K562 (cell line): ENCODE measurements around the gene LTBP4. TPM values are rescaled to one million over a fixed set of nuclear protein-coding genes. Genes with fewer than 3 reads are reported as not detected.

Experiments used
- ELF1 ChIP-seq: fragments of 200-800 bp; sonication (Bioruptor generic); IDR thresholded peaks from 2 replicates; pipeline ENCODE4 v1.6.1; 2016; ENCODE audit warnings: missing genetic modification characterization, missing compliant biosample characterization
- ERF ChIP-seq: fragments of 450-650 bp; formaldehyde crosslinking; IDR thresholded peaks from 2 replicates; pipeline ENCODE4 v1.4.0; 2020; ENCODE audit warnings: mild to moderate bottlenecking, mixed read lengths
- EWSR1 ChIP-seq: fragments of 450-650 bp; IDR thresholded peaks from 2 replicates; pipeline ENCODE4 v1.6.1; 2018; ENCODE audit warnings: borderline replicate concordance, mild to moderate bottlenecking, low read depth, moderate library complexity; ENCODE audit not compliant: partially characterized antibody
- FOXM1 ChIP-seq, 2 experiments: fragments of 450-650 bp in 1 of 2; sonication (generic) in 1 of 2; formaldehyde crosslinking in 1 of 2; IDR thresholded peaks; 2 replicates each; pipeline versions ENCODE4 v1.6.1 to v1.9.0; 2017 to 2022; ENCODE audit warnings: low read depth in 2 of 2, mild to moderate bottlenecking in 2 of 2, missing genetic modification reagents in 1 of 2, moderate library complexity in 1 of 2
- MTA3 ChIP-seq: fragments of 450-650 bp; formaldehyde crosslinking; IDR thresholded peaks from 2 replicates; pipeline ENCODE4 v1.6.1; 2017; ENCODE audit warnings: mild to moderate bottlenecking, borderline replicate concordance
- PHF20 ChIP-seq: fragments of 450-650 bp; IDR thresholded peaks from 2 replicates; pipeline ENCODE4 v1.6.1; 2018; ENCODE audit not compliant: partially characterized antibody
- SP2 ChIP-seq: IDR thresholded peaks from 2 replicates; pipeline ENCODE4 v1.6.1; 2011; ENCODE audit warnings: mild to moderate bottlenecking, low read depth, low read length, moderate library complexity; ENCODE audit not compliant: poor library complexity, severe bottlenecking; ENCODE audit errors: extremely low read depth
- SREBF2 ChIP-seq: sonication (generic); formaldehyde crosslinking; IDR thresholded peaks from 2 replicates; pipeline ENCODE4 v1.4.0; 2020; ENCODE audit warnings: mild to moderate bottlenecking, missing genetic modification reagents
- TBP ChIP-seq: optimal IDR thresholded peaks from 2 replicates; pipeline ENCODE3; 2011; ENCODE audit warnings: low read depth, low read length, improper control_type of control experiment
- ZBED1 ChIP-seq: IDR thresholded peaks from 2 replicates; pipeline ENCODE4 v1.6.1; 2014
- ZBTB7A ChIP-seq: IDR thresholded peaks from 2 replicates; pipeline ENCODE4 v1.6.1; 2011; ENCODE audit warnings: low read depth, mild to moderate bottlenecking, low read length, moderate library complexity, borderline replicate concordance; ENCODE audit not compliant: control insufficient read depth
- ZKSCAN8 ChIP-seq: fragments of 200-800 bp; sonication (Bioruptor generic); IDR thresholded peaks from 2 replicates; pipeline ENCODE4 v1.6.1; 2016; ENCODE audit warnings: missing genetic modification characterization, missing compliant biosample characterization
- ZNF778 ChIP-seq: fragments of 450-650 bp; formaldehyde crosslinking; IDR thresholded peaks from 2 replicates; pipeline ENCODE4 v1.4.0; 2020; ENCODE audit warnings: mild to moderate bottlenecking, moderate library complexity
- polyA plus RNA-seq, 8 experiments: library from polyadenylated mRNA; depleted of rRNA in 4 of 8; stranded (reverse) in 5 of 8; unstranded in 3 of 8; fragments of >200 nt; fragmentation: Nextera tagmentation in 2 of 8; fragmentation: Illumina TruSeq in 1 of 8; extraction: Ambion mirVana in 2 of 8; extraction: Trizol in 1 of 8; gene quantifications; 2 replicates each; pipeline versions ENCODE4 v1.2.1 to v1.2.3, GENCODE V29; 2011 to 2014; ENCODE audit warnings: inconsistent platforms in 1 of 8, missing spikeins in 1 of 8
- total RNA-seq, 7 experiments: library from RNA; depleted of rRNA in 6 of 7; stranded (reverse); fragments of >200 nt in 6 of 7; fragmentation: Illumina TruSeq in 2 of 7; extraction: Trizol in 2 of 7; gene quantifications; 2 replicates each; pipeline versions ENCODE4 v1.2.1 to v1.2.3, GENCODE V29; 2011 to 2021; ENCODE audit warnings: low replicate concordance in 1 of 7
- TF ChIP-seq, protein P1 (sequence below): conservative IDR thresholded peaks from 2 replicates; pipeline ENCODE4 v1.6.1; 2011; ENCODE audit warnings: low read depth, mild to moderate bottlenecking, low read length; ENCODE audit not compliant: control insufficient read depth
- TF ChIP-seq, protein P2 (sequence below): fragments of 450-650 bp; formaldehyde crosslinking; IDR thresholded peaks from 2 replicates; pipeline ENCODE4 v1.4.0; 2020; ENCODE audit warnings: mild to moderate bottlenecking, moderate library complexity
- TF ChIP-seq, protein P3 (sequence below): sonication (generic); formaldehyde crosslinking; IDR thresholded peaks from 2 replicates; pipeline ENCODE4 v1.8.0; 2022; ENCODE audit warnings: missing genetic modification reagents, mild to moderate bottlenecking, borderline replicate concordance
- TF ChIP-seq, protein P4 (sequence below), 2 experiments: fragments of 250-450 bp in 1 of 2; fragments of 450-650 bp in 1 of 2; sonication (Bioruptor Pico) in 1 of 2; IDR thresholded peaks; 2 replicates each; pipeline versions ENCODE4 v1.6.1 to v1.8.0; 2016 to 2021; ENCODE audit warnings: mild to moderate bottlenecking in 2 of 2, moderate library complexity in 2 of 2, missing compliant biosample characterization in 1 of 2, missing genetic modification characterization in 1 of 2
- TF ChIP-seq, protein P5 (sequence below): fragments of 450-650 bp; IDR thresholded peaks from 2 replicates; pipeline ENCODE4 v1.6.1; 2017; ENCODE audit warnings: mild to moderate bottlenecking, moderate library complexity
- TF ChIP-seq, protein P6 (sequence below), 2 experiments: fragments of 450-650 bp in 1 of 2; sonication (generic) in 1 of 2; formaldehyde crosslinking in 1 of 2; IDR thresholded peaks in 1 of 2; conservative IDR thresholded peaks in 1 of 2; 2 replicates each; pipeline versions ENCODE4 v1.6.1 to v1.8.1; 2016 to 2023; ENCODE audit warnings: mild to moderate bottlenecking in 2 of 2, moderate library complexity in 2 of 2, inconsistent platforms in 1 of 2, missing genetic modification reagents in 1 of 2

The LTBP4 gene
- total and polyA plus RNA-seq, 9 of the 15 experiments (the other 6 are each of a cell fraction or from before 2014, with no cell fraction given), result 0.35 to 160 (median 31.6) TPM

DNA sequence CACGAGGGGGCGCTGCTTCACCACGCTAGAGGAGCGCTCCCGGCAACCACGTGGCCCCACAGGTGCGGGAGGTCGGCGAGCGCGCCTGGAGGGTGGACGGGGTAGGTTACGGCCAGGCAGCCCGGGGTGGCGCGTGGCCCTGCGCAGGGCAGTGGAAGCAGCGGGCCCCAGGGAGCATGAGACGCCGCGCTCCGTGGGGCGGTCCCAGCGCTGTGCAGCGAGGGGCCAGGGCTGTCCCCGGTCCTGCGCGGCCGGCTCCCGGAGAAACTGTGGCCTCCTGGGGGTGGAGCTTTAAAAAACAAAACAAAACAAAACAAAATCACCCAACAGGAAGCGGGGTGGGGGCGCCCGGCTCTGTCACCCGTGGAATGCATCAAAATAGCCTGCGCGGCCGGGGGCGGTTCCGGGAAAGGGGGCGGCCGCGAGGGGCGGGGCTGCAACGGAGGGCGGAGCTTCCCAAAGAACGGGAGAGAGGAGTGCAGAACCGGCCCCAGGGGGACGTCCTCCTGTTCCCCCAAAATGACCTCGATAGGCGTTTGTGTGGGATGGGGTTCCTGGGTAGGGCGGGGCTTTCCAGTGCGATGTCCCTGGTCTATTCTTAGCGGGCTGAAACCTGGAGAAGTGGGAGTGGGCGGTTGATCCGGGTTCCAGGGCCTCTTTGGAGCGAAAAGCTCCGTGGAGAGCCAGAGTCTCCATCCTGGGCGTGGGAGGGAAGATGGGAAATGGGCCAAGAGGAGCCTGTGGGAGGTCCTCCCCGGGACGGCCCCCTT, 61.9 kb downstream of the LTBP4 start (continued):
- no peak for TF ChIP-seq SREBF2
- TF ChIP-seq, protein P1, sequence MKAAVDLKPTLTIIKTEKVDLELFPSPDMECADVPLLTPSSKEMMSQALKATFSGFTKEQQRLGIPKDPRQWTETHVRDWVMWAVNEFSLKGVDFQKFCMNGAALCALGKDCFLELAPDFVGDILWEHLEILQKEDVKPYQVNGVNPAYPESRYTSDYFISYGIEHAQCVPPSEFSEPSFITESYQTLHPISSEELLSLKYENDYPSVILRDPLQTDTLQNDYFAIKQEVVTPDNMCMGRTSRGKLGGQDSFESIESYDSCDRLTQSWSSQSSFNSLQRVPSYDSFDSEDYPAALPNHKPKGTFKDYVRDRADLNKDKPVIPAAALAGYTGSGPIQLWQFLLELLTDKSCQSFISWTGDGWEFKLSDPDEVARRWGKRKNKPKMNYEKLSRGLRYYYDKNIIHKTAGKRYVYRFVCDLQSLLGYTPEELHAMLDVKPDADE, result no peak; the same call in 1 of the 2 replicates
- TF ChIP-seq, protein P2, sequence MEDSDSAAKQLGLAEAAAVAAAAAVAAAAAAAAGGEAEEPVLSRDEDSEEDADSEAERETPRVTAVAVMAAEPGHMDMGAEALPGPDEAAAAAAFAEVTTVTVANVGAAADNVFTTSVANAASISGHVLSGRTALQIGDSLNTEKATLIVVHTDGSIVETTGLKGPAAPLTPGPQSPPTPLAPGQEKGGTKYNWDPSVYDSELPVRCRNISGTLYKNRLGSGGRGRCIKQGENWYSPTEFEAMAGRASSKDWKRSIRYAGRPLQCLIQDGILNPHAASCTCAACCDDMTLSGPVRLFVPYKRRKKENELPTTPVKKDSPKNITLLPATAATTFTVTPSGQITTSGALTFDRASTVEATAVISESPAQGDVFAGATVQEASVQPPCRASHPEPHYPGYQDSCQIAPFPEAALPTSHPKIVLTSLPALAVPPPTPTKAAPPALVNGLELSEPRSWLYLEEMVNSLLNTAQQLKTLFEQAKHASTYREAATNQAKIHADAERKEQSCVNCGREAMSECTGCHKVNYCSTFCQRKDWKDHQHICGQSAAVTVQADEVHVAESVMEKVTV (CRISPR knock-in tag), result peak; percentile 94
- TF ChIP-seq MTA3, result peak; percentile 72
- TF ChIP-seq ELF1 (tag), result peak; percentile 60
- TF ChIP-seq TBP, result no peak
- TF ChIP-seq, protein P3, sequence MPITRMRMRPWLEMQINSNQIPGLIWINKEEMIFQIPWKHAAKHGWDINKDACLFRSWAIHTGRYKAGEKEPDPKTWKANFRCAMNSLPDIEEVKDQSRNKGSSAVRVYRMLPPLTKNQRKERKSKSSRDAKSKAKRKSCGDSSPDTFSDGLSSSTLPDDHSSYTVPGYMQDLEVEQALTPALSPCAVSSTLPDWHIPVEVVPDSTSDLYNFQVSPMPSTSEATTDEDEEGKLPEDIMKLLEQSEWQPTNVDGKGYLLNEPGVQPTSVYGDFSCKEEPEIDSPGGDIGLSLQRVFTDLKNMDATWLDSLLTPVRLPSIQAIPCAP (CRISPR knock-in tag), result no peak
- no peak for TF ChIP-seq ZBED1
- TF ChIP-seq ERF (CRISPR knock-in tag), result no peak
- TF ChIP-seq SP2, result no peak
- no peak for TF ChIP-seq ZNF778 (CRISPR knock-in tag)
- TF ChIP-seq, protein P4, sequence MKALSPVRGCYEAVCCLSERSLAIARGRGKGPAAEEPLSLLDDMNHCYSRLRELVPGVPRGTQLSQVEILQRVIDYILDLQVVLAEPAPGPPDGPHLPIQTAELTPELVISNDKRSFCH (CRISPR knock-in tag; IDR thresholded peaks at IDR 0.05), result no peak
- TF ChIP-seq, protein P4 (tag; IDR thresholded peaks at IDR 0.05), result peak; percentile 60; the same call in 1 of the 2 replicates
- TF ChIP-seq PHF20, result peak; percentile 32
- TF ChIP-seq, protein P5, sequence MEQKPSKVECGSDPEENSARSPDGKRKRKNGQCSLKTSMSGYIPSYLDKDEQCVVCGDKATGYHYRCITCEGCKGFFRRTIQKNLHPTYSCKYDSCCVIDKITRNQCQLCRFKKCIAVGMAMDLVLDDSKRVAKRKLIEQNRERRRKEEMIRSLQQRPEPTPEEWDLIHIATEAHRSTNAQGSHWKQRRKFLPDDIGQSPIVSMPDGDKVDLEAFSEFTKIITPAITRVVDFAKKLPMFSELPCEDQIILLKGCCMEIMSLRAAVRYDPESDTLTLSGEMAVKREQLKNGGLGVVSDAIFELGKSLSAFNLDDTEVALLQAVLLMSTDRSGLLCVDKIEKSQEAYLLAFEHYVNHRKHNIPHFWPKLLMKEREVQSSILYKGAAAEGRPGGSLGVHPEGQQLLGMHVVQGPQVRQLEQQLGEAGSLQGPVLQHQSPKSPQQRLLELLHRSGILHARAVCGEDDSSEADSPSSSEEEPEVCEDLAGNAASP, result no peak
- no peak for TF ChIP-seq FOXM1 (IDR thresholded peaks at IDR 0.05; ENCODE audit: low read depth)
- TF ChIP-seq FOXM1 (CRISPR knock-in tag; IDR thresholded peaks at IDR 0.05; ENCODE audit: low read depth), result peak; percentile 69; the same call in 1 of the 2 replicates
- peak; percentile 55; the same call in 1 of the 2 replicates for TF ChIP-seq ZBTB7A
- no peak for TF ChIP-seq EWSR1
- TF ChIP-seq ZKSCAN8, result no peak
- TF ChIP-seq, protein P6, sequence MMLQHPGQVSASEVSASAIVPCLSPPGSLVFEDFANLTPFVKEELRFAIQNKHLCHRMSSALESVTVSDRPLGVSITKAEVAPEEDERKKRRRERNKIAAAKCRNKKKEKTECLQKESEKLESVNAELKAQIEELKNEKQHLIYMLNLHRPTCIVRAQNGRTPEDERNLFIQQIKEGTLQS (IDR thresholded peaks at IDR 0.05), result no peak
- TF ChIP-seq, protein P6 (CRISPR knock-in tag; conservative IDR thresholded peaks at IDR 0.05), result peak; percentile 76; the same call in 1 of the 2 replicates
